Stimulated activated naive CD8-positive, alpha-beta T cell treated with anti-CD3 and anti-CD28 coated beads, Interleukin-15, Interleukin-2, amounts not matched to agents 100 ng/mL and 50 ng/mL, for 24 hours (primary cell): ENCODE results near the gene RNF181.
"Not testable (repeated sequence)": the region's sequence is repeated elsewhere in the genome, so short reads cannot be mapped to it uniquely, and the experiment has no call there.

Experiments
- H3K27ac Mint-ChIP-seq: one replicate; pipeline ENCODE4 v1.8.0; 2021; ENCODE audit warnings: mild to moderate bottlenecking, mixed read lengths
- H3K27me3 Mint-ChIP-seq: one replicate; pipeline ENCODE4 v1.8.0; 2021; ENCODE audit warnings: mixed read lengths
- H3K36me3 Mint-ChIP-seq: one replicate; pipeline ENCODE4 v1.8.0; 2021; ENCODE audit warnings: low read depth, mixed read lengths
- H3K4me1 Mint-ChIP-seq: one replicate; pipeline ENCODE4 v1.8.0; 2021; ENCODE audit warnings: low read depth, mixed read lengths
- H3K4me3 Mint-ChIP-seq: one replicate; pipeline ENCODE4 v1.8.0; 2021; ENCODE audit warnings: mild to moderate bottlenecking, mixed read lengths
- H3K9me3 Mint-ChIP-seq: one replicate; pipeline ENCODE4 v1.8.0; 2021; ENCODE audit warnings: mixed read lengths

The RNF181 gene

DNA sequence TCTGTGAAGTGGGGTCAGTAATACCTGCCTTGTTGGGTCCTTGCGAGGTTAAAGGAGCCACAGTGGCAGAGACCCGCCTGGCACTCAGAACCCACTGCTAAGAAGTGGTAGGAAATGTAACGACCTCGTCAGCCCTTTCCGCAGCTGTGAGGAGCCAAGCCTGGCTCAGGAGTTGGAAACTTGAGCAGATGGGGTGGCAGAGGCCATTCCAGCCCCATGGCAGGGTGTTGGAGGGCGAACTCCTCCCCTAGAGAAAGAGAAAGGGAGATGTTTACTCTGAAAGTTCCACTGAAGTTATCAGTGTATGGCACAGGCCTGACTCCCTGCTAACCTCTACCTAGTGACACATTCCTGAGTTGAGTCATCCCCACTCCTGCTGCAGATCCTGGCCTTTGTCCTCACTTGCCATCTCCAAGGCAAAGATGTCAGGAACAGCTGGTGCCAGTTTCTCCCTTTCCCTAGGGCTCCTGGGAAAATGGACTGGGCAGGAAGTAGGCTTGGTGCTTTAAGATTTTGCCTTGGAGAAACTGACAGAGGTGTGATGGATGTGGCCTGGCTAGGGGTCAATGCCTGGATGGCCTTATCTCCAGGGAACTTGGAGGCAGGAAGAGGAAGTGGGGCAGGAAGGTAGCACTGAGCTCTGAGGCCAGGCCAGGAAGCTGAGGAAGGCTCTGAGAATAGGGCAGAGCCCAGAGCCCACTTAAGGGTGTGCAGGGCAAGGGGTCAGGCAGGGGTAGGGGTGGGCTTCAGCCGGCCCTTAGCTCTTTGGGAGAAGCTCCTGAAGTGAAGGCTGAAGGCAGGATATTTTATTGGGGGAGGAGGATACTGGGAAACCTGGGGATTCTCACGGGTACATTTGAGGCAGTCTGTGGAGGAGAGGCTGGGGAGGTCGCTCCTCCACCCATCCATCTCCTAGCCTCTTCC, 10.4 kb upstream of the RNF181 start:
- H3K27me3 Mint-ChIP-seq, result no peaks in the 10 kb centered on the region
- H3K4me1 Mint-ChIP-seq, result peaks cover 49% of the 10 kb centered on the region
- H3K4me3 Mint-ChIP-seq, result peak overlapping the region; percentile 81
- peaks cover 21% of the 10 kb centered on the region for H3K36me3 Mint-ChIP-seq
- no peaks in the 10 kb centered on the region for H3K9me3 Mint-ChIP-seq
- peak overlapping the region; percentile 81 for H3K27ac Mint-ChIP-seq

DNA sequence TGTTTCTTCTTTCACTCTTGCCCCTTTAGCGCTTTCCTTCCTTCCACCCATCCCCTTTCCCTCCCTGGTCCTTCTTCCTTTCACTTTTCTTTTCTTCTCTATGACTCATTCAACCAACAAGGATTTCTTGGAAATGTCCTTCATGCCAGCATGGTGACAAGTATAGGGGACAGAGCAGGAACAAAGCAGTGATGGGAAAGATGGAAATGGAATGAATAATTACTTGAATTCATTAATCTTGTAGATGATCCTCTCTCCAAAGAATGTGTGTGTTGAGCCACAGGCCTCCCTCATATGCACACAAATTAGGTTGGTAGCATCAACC, 9.8 kb upstream of the RNF181 start:
- Mint-ChIP-seq H3K4me3 (peak overlapping the region; percentile 81), H3K27me3 (no peaks in the 10 kb centered on the region), H3K27ac (peak overlapping the region; percentile 81), H3K36me3 (peaks cover 18% of the 10 kb centered on the region), H3K9me3 (no peaks in the 10 kb centered on the region), H3K4me1 (peaks cover 45% of the 10 kb centered on the region)

DNA sequence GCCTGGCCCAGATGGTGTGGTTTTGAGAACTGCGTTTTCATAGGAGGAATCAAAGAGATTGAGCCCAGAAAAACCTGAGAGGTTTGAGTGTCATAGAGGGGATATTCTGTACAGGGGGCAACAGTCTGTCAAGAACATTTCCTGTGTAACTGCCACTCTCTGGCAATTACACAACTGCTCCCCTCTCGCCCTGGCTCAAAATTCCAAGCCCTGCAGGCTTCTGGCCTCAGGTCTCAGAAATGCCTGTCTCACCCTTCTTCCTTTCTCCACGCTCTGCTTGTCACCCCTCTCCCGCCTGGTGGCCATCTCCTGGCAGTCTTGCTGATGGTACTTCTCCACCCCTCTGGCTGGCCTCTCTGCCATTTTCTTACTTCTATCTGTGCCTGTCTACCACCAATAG, 7.3 kb upstream of the RNF181 start:
- Mint-ChIP-seq H3K36me3 (no peaks in the 10 kb centered on the region), H3K27me3 (no peaks in the 10 kb centered on the region), H3K4me1 (peaks cover 34% of the 10 kb centered on the region), H3K27ac (peak overlapping the region; percentile 12), H3K4me3 (no peak overlapping the region), H3K9me3 (no peaks in the 10 kb centered on the region)

DNA sequence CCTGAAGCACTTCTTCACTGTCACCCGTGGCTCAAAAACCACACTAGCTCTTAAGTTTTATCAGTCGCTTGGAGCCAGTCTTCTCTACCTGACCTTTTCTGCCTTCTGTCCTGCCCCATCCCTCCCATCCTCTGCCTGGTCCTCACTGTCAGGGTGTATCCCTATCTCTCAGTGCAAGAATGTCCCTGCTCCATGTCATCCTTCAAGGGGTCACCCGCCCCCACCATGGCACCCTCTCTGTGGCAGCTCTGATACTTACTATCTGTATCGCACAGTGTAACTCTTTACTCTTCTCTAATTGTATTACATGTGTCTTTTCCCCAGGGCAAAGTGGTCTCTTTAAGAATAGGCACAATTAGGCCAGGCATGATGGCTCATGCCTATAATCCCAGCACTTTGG, 6.9 kb upstream of the RNF181 start:
- Mint-ChIP-seq H3K9me3 (no peaks in the 10 kb centered on the region), H3K4me1 (peaks cover 30% of the 10 kb centered on the region), H3K27ac (peak overlapping the region; percentile 12), H3K36me3 (no peaks in the 10 kb centered on the region), H3K4me3 (no peak overlapping the region), H3K27me3 (no peaks in the 10 kb centered on the region)

DNA sequence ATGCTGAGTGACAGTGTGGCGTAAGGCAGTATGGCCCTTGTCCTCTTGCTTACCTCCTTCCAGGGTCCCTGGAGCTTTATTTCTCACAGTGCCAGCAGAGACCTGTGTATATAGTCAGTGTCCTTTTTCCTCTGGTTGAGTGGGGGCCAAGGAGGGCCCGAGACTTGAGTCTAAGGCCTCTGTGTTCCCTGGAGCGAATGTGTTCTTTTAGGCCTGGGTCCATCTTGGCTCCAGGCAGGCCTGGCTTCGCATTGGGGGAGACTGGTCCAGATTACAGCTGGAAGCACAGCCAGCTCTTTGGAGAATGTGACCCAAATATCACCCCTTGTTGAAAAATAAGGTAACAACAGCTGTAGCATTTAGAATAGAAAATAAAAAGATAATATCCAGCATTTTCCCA, 6.4 kb upstream of the RNF181 start:
- no peak overlapping the region for H3K27ac Mint-ChIP-seq
- no peaks in the 10 kb centered on the region for H3K27me3 Mint-ChIP-seq
- H3K4me1 Mint-ChIP-seq, result peaks cover 28% of the 10 kb centered on the region
- H3K9me3 Mint-ChIP-seq, result no peaks in the 10 kb centered on the region
- no peaks in the 10 kb centered on the region for H3K36me3 Mint-ChIP-seq
- H3K4me3 Mint-ChIP-seq, result no peak overlapping the region

DNA sequence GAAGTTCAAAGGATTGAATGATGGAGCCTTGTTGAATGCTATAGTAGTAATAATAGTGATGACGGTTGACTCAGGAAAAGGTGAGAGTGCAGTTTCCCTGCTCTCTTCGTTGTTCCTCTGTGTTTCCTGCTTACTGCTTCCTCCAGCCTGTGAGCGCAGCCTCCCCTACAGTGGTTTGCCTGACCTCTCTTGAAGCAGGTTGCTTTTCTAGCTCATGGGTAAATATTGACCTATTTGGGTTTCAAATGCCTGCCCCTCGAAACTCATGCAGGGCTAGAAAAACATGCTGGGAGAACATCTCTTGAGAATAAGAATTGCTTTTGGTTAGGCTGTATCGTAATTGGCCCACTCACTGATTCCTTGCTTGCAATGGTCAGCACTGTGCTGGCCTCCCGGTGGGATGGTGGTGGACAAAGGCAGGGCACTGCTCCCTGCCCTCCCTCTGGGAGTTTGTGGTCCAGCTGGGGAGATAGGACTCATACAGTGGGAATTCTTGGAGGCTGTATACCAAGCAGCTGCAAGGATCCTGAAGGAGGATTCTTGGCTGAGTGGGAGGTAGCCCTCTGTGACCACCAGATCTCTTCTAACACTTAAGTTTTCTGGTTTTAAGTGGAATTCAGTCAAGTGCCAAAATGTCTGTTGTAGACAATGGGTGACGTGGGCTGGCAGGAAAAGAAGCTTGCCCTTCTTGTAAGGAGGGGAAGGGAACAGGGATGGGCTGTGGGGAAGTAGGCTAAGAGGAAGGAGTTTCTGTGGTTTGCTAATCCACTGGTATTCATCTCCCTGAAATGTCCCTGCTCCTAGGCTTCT, 5.4 kb upstream of the RNF181 start:
- peak overlapping the region; percentile 33 for H3K27ac Mint-ChIP-seq
- H3K9me3 Mint-ChIP-seq, result no peaks in the 10 kb centered on the region
- H3K27me3 Mint-ChIP-seq, result no peaks in the 10 kb centered on the region
- no peaks in the 10 kb centered on the region for H3K36me3 Mint-ChIP-seq
- H3K4me1 Mint-ChIP-seq, result peaks cover 28% of the 10 kb centered on the region
- no peak overlapping the region for H3K4me3 Mint-ChIP-seq

DNA sequence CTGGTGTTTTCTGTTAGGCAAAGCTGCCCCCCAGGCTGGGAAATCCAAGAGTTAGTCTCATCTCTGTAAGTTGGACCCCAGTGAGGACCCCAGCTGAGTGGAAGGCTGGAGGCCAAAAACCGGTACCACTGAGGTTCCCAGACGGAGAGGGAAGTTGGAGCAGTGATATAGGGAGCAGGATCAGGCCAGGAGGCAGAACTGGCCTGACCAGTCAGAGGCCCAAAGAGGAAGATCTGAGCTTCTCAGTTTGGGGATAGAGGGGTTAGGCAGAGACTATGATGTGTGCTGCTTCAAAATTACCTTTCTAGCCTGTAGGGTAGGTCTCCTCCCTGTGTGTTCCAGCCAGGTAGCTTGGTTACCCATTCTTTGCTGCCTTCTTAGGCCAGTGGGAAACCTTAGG, 4.6 kb upstream of the RNF181 start:
- no peaks in the 10 kb centered on the region for H3K9me3 Mint-ChIP-seq
- no peak overlapping the region for H3K4me3 Mint-ChIP-seq
- H3K27me3 Mint-ChIP-seq, result no peaks in the 10 kb centered on the region
- H3K27ac Mint-ChIP-seq, result no peak overlapping the region
- H3K4me1 Mint-ChIP-seq, result peaks cover 21% of the 10 kb centered on the region
- H3K36me3 Mint-ChIP-seq, result no peaks in the 10 kb centered on the region

DNA sequence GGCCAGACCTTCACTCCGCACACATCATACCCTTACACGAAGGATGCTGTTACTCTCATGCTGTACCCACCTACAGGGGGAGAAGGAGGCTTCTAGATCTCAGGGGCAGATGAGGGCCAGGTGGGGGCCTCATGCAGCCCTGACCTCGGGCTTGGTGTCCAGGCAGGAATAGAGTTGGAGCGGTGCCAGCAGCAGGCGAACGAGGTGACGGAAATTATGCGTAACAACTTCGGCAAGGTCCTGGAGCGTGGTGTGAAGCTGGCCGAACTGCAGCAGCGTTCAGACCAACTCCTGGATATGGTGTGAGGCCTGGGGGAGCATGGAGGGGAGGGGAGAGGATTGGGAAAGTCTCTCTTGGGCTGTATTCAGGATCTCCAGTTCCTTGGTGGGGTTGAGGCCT, 4.0 kb upstream of the RNF181 start:
- peaks cover 23% of the 10 kb centered on the region for H3K4me1 Mint-ChIP-seq
- H3K4me3 Mint-ChIP-seq, result no peak overlapping the region
- no peaks in the 10 kb centered on the region for H3K27me3 Mint-ChIP-seq
- H3K27ac Mint-ChIP-seq, result no peak overlapping the region
- no peaks in the 10 kb centered on the region for H3K36me3 Mint-ChIP-seq
- no peaks in the 10 kb centered on the region for H3K9me3 Mint-ChIP-seq

DNA sequence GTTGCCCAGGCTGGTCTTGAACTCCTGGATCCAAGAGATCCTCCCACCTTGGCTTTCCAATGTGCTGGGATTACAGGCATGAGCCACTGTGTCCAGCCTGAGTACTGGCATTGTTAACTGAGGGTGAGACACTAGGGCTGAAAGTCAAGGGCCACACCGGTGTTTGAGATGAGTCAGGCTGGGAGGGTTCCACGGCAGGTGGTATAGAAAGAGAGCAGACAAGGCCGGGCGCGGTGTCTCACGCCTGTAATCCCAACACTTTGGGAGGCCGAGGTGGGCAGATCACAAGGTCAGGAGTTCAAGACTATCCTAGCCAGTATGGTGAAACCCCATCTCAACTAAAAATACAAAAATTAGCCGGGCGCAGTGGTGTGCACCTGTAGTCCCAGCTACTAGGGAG, 3.2 kb upstream of the RNF181 start:
- H3K4me1 Mint-ChIP-seq, result peaks cover 29% of the 10 kb centered on the region
- H3K36me3 Mint-ChIP-seq, H3K27ac Mint-ChIP-seq, H3K9me3 Mint-ChIP-seq, H3K4me3 Mint-ChIP-seq, H3K27me3 Mint-ChIP-seq: not testable (repeated sequence)

DNA sequence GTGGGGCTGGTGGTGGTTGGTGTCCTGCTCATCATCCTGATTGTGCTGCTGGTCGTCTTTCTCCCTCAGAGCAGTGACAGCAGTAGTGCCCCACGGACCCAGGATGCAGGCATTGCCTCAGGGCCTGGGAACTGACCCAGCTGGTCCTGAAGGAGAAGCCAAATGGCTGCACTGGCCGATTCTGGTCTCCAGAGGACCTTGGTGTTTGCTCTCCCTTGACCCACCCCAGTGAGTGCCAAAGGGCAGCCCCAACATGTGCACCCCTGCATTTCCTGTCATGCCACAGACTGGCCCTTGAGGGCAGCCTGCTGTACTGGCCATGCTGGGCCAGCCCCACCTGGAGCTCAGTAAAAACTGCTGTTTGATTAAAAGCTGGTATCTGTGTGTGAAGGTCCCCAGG, 2.5 kb upstream of the RNF181 start:
- Mint-ChIP-seq H3K27ac (no peak overlapping the region), H3K4me3 (no peak overlapping the region), H3K4me1 (peaks cover 27% of the 10 kb centered on the region), H3K9me3 (no peaks in the 10 kb centered on the region), H3K36me3 (no peaks in the 10 kb centered on the region), H3K27me3 (no peaks in the 10 kb centered on the region)

DNA sequence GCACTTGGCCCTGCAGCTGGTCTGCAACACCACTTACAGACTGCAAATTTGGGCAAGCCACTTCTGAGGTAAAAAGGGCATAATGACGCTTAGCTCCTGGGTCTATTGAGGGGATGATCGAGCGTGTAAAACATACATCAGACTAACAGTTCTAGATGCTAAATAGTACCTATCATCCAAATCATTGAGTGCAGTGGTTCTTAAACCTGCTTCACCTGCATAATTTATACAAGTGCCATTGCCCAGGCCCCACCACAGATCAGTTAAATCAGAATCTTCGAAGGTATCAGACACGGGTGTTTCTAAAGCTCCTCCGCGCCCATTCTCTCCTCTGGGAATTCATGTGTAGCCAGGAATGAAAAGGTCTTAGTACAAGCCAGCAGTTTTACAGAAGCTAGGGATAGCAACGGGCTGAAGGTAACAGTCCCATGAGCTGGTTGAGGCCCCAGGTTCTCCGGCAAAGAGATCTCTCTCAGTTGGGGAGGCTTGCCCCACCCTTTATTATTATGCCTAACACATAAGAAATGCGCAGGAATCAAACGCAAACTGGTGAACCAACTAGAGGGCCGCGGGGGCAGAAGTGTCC, 737 bp upstream of the RNF181 start:
- Mint-ChIP-seq H3K27me3 (no peaks in the 10 kb centered on the region), H3K4me1 (peaks cover 37% of the 10 kb centered on the region), H3K27ac (peak overlapping the region; percentile 92), H3K4me3 (peak overlapping the region; percentile 90), H3K36me3 (no peaks in the 10 kb centered on the region), H3K9me3 (no peaks in the 10 kb centered on the region)

DNA sequence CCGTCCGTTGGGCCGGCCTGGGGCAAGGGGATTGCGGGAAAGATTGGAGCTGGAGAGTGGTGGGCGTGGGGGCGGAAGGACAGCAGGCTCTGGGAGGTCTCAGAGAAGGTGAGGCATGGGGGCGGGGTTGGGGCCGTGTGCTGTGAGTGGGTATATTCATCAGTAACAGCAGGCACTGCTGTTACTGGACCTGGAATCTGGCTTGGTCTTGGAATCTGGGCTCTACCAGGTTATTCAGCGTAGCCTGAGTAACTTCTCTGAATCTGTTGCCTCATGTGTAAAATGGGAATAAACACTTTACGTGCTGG, 435 bp downstream of the RNF181 start:
- peaks cover 38% of the 10 kb centered on the region for H3K4me1 Mint-ChIP-seq
- H3K4me3 Mint-ChIP-seq, result peak overlapping the region; percentile 90
- H3K9me3 Mint-ChIP-seq, result no peaks in the 10 kb centered on the region
- no peaks in the 10 kb centered on the region for H3K27me3 Mint-ChIP-seq
- H3K36me3 Mint-ChIP-seq, result no peaks in the 10 kb centered on the region
- peak overlapping the region; percentile 92 for H3K27ac Mint-ChIP-seq

DNA sequence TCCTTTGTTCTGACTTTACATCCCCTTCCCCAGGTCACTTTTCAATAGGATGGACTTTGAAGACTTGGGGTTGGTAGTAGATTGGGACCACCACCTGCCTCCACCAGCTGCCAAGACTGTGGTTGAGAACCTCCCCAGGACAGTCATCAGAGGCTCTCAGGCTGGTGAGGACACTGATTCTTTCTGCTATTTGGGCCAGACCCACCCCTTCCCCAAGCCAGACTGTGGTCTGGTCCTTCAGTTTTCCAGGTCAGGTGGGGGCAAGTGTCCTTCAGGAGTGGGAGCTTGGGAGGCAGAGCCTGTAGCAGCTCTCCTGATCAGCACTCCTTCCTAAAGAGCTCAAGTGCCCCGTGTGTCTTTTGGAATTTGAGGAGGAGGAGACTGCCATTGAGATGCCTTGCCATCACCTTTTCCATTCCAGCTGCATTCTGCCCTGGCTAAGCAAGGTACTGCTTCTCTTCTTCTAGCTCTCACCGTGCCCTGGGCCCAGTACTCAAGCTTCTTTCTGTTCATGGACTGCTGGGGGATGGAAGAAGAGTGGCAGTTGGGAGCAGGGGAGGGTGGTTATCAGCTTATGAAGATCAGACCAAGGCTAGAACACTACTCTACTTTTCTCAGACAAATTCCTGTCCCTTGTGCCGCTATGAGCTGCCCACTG, 1.1 kb downstream of the RNF181 start:
- Mint-ChIP-seq H3K4me1 (peaks cover 40% of the 10 kb centered on the region), H3K27ac (no peak overlapping the region), H3K9me3 (no peaks in the 10 kb centered on the region), H3K4me3 (peak overlapping the region; percentile 90), H3K27me3 (no peaks in the 10 kb centered on the region), H3K36me3 (no peaks in the 10 kb centered on the region)

DNA sequence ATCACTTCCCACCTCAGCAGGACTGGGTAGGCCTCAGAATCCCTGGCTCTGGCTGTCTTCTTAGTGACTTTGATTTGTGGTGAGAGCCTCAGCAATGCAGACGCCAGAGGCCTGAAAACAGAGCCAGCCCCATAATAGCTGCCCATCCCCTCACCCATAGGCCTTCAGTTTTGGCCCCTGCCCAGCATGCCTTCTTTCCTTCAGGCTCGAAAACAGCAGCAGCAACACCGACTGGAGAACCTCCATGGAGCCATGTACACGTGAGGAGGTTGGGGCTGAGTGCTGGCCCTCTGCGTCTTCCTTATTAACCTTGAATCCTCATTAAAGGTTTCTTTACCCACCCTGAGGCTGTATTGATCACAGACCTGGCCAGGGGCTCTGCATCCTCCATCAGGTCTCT, 1.7 kb downstream of the RNF181 start:
- H3K27me3 Mint-ChIP-seq, result no peaks in the 10 kb centered on the region
- peaks cover 45% of the 10 kb centered on the region for H3K4me1 Mint-ChIP-seq
- H3K36me3 Mint-ChIP-seq, result no peaks in the 10 kb centered on the region
- no peak overlapping the region for H3K27ac Mint-ChIP-seq
- H3K4me3 Mint-ChIP-seq, result peak overlapping the region; percentile 90
- H3K9me3 Mint-ChIP-seq, result no peaks in the 10 kb centered on the region
